ENCODE data around the gene ABHD6.

GRCh38 chr3:58270485-58270884, 32.9 kb downstream of the ABHD6 start:
- no peak for TF ChIP-seq CTCF (IDR thresholded peaks at IDR 0.05)
- no peak for TF ChIP-seq POLR2A (IDR thresholded peaks at IDR 0.05)
